Activated CD4-positive, alpha-beta T cell treated with anti-CD3 and anti-CD28 coated beads for 36 hours (primary cell): Measurements from ENCODE around the gene SPTBN1. TPM values are rescaled to one million over a fixed set of nuclear protein-coding genes. Genes with fewer than 3 reads are reported as not detected.

Experiments used
- ATAC-seq: fragments of 200-7000 bp; cut with Tn5 transposase; one replicate; pipeline ENCODE4 v1.10.0; 2021; ENCODE audit warnings: mild to moderate bottlenecking, moderate library complexity
- CTCF ChIA-PET: fragments of 350-600 bp; sonication (Branson Sonifier 250); formaldehyde crosslinking; loops from one replicate; lab custom pipeline; 2021; ENCODE audit warnings: antibody characterized with exemption; lab: Charles Lee
- POLR2A ChIA-PET: fragments of 350-600 bp; sonication (Branson Sonifier 250); formaldehyde crosslinking; loops from one replicate; lab custom pipeline; 2021; ENCODE audit warnings: antibody characterized with exemption, inconsistent platforms; lab: Charles Lee
- DNase-seq: peaks from one replicate; pipeline ENCODE4 v3.0.0-alpha.2; 2020
- H3K27ac Mint-ChIP-seq: one replicate; pipeline ENCODE4 v1.8.0; 2021; ENCODE audit warnings: mixed read lengths
- H3K27me3 Mint-ChIP-seq: one replicate; pipeline ENCODE4 v1.8.0; 2021; ENCODE audit warnings: mixed read lengths
- H3K36me3 Mint-ChIP-seq: one replicate; pipeline ENCODE4 v1.8.0; 2021; ENCODE audit warnings: low read depth, mixed read lengths
- H3K4me1 Mint-ChIP-seq: one replicate; pipeline ENCODE4 v1.8.0; 2021; ENCODE audit warnings: mixed read lengths
- H3K4me3 Mint-ChIP-seq: one replicate; pipeline ENCODE4 v1.8.0; 2021; ENCODE audit warnings: mild to moderate bottlenecking, moderate library complexity, mixed read lengths
- H3K9me3 Mint-ChIP-seq: one replicate; pipeline ENCODE4 v1.8.0; 2021; ENCODE audit warnings: low read depth, mixed read lengths
- intact Hi-C, 2 experiments: fragments of 100-400 bp; cut with DNase I in 1 of 2; cut with micrococcal nuclease in 1 of 2; formaldehyde crosslinking; loops; one replicate each; pipeline versions ENCODE4 v1.14.2 to v1.15.1; 2022 to 2024; cut with DNase I, micrococcal nuclease
- total RNA-seq, 2 experiments: library from RNA; stranded (reverse); gene quantifications; one replicate each; pipeline ENCODE4 v1.2.3, GENCODE V29; 2021

Gene SPTBN1
- total RNA-seq, 2 experiments from 2014 or later: 76.6 to 86.8 TPM

DNA sequence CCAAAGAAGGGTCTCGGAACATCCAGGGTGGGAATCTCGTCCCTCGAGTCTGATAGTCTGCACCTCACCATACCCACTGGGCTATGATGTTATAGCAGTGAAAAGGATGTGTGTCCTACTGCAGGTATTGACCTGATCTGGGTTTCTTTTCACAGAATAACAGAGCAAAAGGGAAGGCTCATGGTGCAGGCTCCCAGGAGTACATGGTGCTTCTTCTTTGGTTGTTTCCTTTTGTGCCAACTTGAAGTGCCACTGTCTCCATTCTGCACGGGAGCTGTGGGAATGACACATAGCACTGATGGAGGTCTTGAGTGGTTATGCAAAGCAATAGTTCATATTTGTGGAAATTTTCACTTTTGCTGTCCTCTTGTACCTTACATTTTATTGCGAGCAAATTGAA lies 195.2 kb downstream of the SPTBN1 start:
- POLR2A ChIA-PET: no interaction called here
- DNase-seq (no peak), ATAC-seq (no peak)
- intact Hi-C loops: no loop called here
- Mint-ChIP-seq H3K9me3 (no peaks in the 10 kb centered on the region), H3K4me1 (peaks cover 8% of the 10 kb centered on the region), H3K4me3 (no peak overlapping the region), H3K27ac (no peak overlapping the region), H3K27me3 (no peaks in the 10 kb centered on the region), H3K36me3 (peaks cover 53% of the 10 kb centered on the region)
- CTCF ChIA-PET: interaction anchor here (0.7 to 1.9 kb wide), 4 partner anchors 13 to 187 kb away, joined by 3 to 17 read pairs (median 4); no protein-coding TSS in a partner anchor

DNA sequence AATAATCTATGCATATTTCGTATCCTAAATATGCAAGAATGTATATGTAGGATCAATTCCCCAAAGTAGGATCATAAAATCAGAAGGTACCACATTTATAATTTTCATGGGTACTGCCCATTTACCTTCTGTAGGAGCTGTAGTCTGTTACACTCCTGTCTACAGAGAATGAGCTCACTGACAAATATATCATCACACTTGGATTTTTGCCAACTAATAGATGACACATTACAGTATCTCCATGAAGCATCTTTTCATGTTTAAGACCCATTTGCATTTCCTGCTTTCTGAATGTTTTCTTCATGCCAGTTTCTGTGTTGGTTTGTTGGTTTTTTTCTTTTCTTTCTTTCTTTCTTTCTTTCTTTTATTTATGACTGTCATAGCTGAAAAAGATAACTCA lies 196.4 kb downstream of the SPTBN1 start:
- H3K27ac Mint-ChIP-seq: peak overlapping the region; percentile 1
- ChIA-PET CTCF (interaction anchor here (1.2 to 1.9 kb wide), 3 partner anchors 12 to 29 kb away, joined by 3 to 17 read pairs (median 6); no protein-coding TSS in a partner anchor), POLR2A (interaction anchor here (0.6 kb wide), 1 partner anchor 90 kb away, joined by 4 read pairs; no protein-coding TSS in a partner anchor)
- H3K36me3 Mint-ChIP-seq: peaks cover 45% of the 10 kb centered on the region
- no peaks in the 10 kb centered on the region for H3K27me3 Mint-ChIP-seq
- peak; percentile 81 for ATAC-seq
- H3K4me3 Mint-ChIP-seq: no peak overlapping the region
- DNase-seq: no peak
- H3K9me3 Mint-ChIP-seq: no peaks in the 10 kb centered on the region
- H3K4me1 Mint-ChIP-seq: peaks cover 8% of the 10 kb centered on the region
- intact Hi-C loops: no loop called here

DNA sequence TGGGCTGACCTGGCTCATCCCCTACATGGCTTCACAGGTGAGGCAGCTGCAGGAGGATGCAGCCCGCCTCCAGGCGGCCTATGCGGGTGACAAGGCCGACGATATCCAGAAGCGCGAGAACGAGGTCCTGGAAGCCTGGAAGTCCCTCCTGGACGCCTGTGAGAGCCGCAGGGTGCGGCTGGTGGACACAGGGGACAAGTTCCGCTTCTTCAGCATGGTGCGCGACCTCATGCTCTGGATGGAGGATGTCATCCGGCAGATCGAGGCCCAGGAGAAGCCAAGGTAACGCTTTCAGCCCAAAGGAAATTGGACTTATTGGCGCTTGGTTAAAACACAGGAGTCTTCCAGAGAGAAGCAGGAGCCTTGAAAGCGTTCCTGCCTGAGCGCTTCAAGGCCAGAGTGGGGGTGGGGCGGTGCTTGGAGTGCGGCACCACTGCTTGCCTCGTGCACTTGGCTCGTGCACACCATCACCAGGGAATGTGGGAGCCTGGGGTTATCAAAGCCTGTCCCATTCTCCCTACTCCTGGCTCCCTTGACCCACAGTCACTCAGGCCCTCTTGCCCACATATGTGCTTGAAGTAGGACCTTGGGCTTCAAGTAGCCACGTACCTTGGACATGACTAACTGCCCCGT lies 197.6 kb downstream of the SPTBN1 start:
- Mint-ChIP-seq H3K36me3 (peaks cover 49% of the 10 kb centered on the region), H3K9me3 (no peaks in the 10 kb centered on the region), H3K27ac (no peak overlapping the region), H3K27me3 (no peaks in the 10 kb centered on the region), H3K4me3 (no peak overlapping the region), H3K4me1 (peaks cover 19% of the 10 kb centered on the region)
- POLR2A ChIA-PET: no interaction called here
- DNase-seq: no peak
- intact Hi-C loops: no loop called here
- no peak for ATAC-seq
- CTCF ChIA-PET: interaction anchor here (1.0 to 3.9 kb wide), 4 partner anchors 10 to 131 kb away, joined by 3 to 28 read pairs (median 4); no protein-coding TSS in a partner anchor

DNA sequence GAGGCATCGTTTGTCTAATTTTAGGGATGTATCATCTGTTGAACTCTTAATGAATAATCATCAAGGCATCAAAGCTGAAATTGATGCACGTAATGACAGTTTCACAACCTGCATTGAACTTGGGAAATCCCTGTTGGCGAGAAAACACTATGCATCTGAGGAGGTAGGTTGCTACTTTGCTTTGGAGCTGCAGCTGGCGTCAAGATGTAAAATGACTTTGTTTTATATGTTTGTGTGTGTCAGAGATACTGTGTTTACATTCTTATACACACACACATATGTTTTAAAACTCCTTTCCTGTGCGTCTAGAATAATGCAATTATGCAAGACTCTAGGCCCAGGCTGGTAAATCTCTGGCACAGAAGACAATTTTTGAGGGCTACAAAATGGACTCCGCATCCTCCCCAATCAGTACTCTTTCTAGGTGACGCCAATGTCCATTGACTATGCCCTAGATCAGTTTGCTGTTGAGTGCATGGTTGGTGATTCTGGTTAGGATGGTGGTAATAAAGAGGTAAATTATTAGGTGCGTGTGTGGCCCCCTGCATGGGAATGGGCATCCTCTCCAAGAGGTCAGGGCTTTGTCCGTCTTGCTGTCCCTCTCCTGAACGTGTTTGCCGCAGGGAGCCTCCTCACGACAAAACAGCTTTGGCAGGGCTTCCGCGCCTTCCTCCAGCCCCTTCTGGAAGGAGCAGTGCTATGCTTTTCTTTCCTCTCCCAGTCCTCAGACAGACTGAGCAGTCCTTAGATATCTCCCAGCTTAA lies 199.1 kb downstream of the SPTBN1 start:
- H3K9me3 Mint-ChIP-seq: no peaks in the 10 kb centered on the region
- ATAC-seq: no peak

DNA sequence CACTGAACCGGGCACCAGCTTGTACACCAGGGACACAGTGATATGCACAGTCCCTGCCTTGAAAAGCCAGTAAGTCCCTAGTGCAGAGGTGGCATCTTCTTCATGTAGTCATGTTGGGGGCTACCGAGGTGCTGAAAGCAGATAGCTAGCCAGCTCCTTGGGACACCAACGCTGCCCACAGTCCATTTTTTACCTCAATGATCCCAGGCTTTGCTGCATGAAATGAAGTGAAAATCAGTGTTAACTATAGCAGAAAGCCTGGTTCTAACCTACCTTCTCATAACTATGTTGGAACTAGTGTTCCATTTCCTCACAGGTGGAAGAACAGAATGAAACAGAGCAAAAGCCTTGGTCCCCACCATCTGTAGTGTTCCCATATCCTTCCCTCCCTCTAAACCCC lies 200.7 kb downstream of the SPTBN1 start:
- H3K27me3 Mint-ChIP-seq: no peaks in the 10 kb centered on the region
- DNase-seq (no peak), ATAC-seq (no peak)
- no peak overlapping the region for H3K27ac Mint-ChIP-seq
- H3K36me3 Mint-ChIP-seq: peaks cover 52% of the 10 kb centered on the region
- intact Hi-C loops: loop anchor here in 1 of 2 experiments (1.0 to 5.0 kb wide), 2 partner anchors 47 to 135 kb away; no protein-coding TSS in a partner anchor
- H3K4me3 Mint-ChIP-seq: no peak overlapping the region
- POLR2A ChIA-PET: no interaction called here
- no peaks in the 10 kb centered on the region for H3K9me3 Mint-ChIP-seq
- peaks cover 19% of the 10 kb centered on the region for H3K4me1 Mint-ChIP-seq
- CTCF ChIA-PET: interaction anchor here (0.7 to 3.9 kb wide), 10 partner anchors 9 to 346 kb away, joined by 3 to 34 read pairs (median 4); no protein-coding TSS in a partner anchor

More for the DNA sequence above, 199.1 kb downstream of the SPTBN1 start:
- intact Hi-C loops: loop anchor here in 1 of 2 experiments (5.0 kb wide), 1 partner anchor 133 kb away; no protein-coding TSS in a partner anchor
- DNase-seq: no peak
- H3K4me3 Mint-ChIP-seq: no peak overlapping the region
- peaks cover 44% of the 10 kb centered on the region for H3K36me3 Mint-ChIP-seq
- H3K27me3 Mint-ChIP-seq: no peaks in the 10 kb centered on the region
- peak overlapping the region; percentile 20 for H3K27ac Mint-ChIP-seq
- ChIA-PET POLR2A (no interaction called here), CTCF (interaction anchor here (0.6 to 3.9 kb wide), 10 partner anchors 11 to 231 kb away, joined by 3 to 34 read pairs (median 4); no protein-coding TSS in a partner anchor)
- peaks cover 19% of the 10 kb centered on the region for H3K4me1 Mint-ChIP-seq

DNA sequence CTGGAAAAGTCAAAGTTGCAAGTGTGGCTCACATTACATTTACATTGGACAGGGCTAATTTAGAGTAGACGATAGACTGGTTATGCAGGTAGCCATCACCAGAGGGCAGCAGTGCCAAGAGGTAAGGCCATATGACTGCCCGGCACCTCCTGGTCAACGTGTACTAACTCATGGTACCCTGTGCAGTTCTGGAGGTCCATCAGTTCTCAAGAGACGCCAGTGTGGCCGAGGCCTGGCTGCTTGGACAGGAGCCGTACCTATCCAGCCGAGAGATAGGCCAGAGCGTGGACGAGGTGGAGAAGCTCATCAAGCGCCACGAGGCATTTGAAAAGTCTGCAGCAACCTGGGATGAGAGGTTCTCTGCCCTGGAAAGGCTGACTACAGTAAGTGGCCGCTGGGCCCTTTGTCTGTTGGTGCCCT lies 201.5 kb downstream of the SPTBN1 start:
- ChIA-PET POLR2A (interaction anchor here (0.6 kb wide), 1 partner anchor 35 kb away, joined by 4 read pairs; no protein-coding TSS in a partner anchor), CTCF (interaction anchor here (0.6 to 3.9 kb wide), 16 partner anchors 8 to 423 kb away, joined by 3 to 34 read pairs (median 4); no protein-coding TSS in a partner anchor)
- Mint-ChIP-seq H3K36me3 (peaks cover 54% of the 10 kb centered on the region), H3K4me3 (no peak overlapping the region), H3K4me1 (peaks cover 15% of the 10 kb centered on the region), H3K27me3 (no peaks in the 10 kb centered on the region), H3K9me3 (no peaks in the 10 kb centered on the region), H3K27ac (peak overlapping the region; percentile 72)
- intact Hi-C loops: loop anchor here (1.0 to 5.0 kb wide), 3 partner anchors 47 to 135 kb away; no protein-coding TSS in a partner anchor
- ATAC-seq (no peak), DNase-seq (peak; percentile 64)

DNA sequence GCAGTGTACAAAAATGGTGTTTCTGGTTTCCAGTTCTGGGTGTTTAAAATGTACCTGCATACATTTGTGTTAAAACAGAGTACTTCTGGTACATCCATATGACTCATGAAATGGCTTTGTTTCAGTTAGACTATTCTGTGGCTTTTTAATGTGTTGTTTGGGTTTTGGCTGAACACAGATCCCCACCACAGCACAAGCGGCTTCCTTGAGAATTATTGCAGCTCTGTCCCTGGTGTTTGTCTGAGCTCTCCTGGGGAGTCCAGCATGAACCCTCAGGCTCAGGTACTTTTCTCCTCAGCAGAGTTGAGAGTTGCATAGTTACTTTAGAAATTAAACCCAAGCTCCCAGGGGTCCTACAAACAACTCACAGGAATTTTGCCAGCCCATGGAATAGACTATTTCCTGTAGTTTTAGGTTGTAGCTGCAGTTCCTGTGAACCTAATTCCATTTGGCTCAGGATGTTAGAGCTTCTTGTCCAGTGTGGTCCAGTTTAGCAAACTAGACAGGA lies 202.5 kb downstream of the SPTBN1 start:
- H3K9me3 Mint-ChIP-seq: no peaks in the 10 kb centered on the region
- intact Hi-C loops: loop anchor here (2.0 to 5.0 kb wide), 2 partner anchors 136 kb away; no protein-coding TSS in a partner anchor
- ChIA-PET POLR2A (interaction anchor here (0.6 kb wide), 1 partner anchor 22 kb away, joined by 4 read pairs; no protein-coding TSS in a partner anchor), CTCF (interaction anchor here (0.6 to 3.7 kb wide), 15 partner anchors 12 to 497 kb away, joined by 3 to 34 read pairs (median 4); no protein-coding TSS in a partner anchor)
- no peaks in the 10 kb centered on the region for H3K27me3 Mint-ChIP-seq
- peaks cover 12% of the 10 kb centered on the region for H3K4me1 Mint-ChIP-seq
- peak; percentile 31 for DNase-seq
- no peak overlapping the region for H3K27ac Mint-ChIP-seq
- no peak overlapping the region for H3K4me3 Mint-ChIP-seq
- peak; percentile 89 for ATAC-seq
- peaks cover 53% of the 10 kb centered on the region for H3K36me3 Mint-ChIP-seq

DNA sequence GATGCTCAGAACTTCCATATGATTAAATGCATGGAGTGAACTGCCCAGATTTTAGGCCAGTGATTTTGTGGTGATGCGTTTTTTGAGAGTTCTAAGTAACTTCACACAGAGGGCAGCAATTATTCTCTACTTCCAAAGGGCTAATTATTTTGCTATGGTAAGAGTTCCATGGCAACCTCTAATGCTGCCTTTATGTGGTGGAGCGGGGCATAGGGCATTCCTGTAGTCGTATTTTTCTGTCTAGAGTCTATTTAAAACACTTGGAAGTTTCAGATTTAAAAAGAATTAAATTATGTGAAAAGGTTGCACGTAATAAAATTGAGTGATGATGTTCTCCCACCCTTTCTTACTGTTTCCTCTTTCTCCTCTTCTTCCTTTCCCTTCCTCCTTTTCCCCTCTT lies 203.4 kb downstream of the SPTBN1 start:
- intact Hi-C loops: loop anchor here (2.0 to 5.0 kb wide), 2 partner anchors 137 kb away; no protein-coding TSS in a partner anchor
- no peak for DNase-seq
- no peaks in the 10 kb centered on the region for H3K27me3 Mint-ChIP-seq
- ATAC-seq: no peak
- peaks cover 52% of the 10 kb centered on the region for H3K36me3 Mint-ChIP-seq
- CTCF ChIA-PET: interaction anchor here (9.3 kb wide), 1 partner anchor 46 kb away, joined by 222 read pairs; no protein-coding TSS in a partner anchor
- H3K9me3 Mint-ChIP-seq: no peaks in the 10 kb centered on the region
- H3K27ac Mint-ChIP-seq: no peak overlapping the region
- POLR2A ChIA-PET: no interaction called here
- peaks cover 12% of the 10 kb centered on the region for H3K4me1 Mint-ChIP-seq
- H3K4me3 Mint-ChIP-seq: no peak overlapping the region

DNA sequence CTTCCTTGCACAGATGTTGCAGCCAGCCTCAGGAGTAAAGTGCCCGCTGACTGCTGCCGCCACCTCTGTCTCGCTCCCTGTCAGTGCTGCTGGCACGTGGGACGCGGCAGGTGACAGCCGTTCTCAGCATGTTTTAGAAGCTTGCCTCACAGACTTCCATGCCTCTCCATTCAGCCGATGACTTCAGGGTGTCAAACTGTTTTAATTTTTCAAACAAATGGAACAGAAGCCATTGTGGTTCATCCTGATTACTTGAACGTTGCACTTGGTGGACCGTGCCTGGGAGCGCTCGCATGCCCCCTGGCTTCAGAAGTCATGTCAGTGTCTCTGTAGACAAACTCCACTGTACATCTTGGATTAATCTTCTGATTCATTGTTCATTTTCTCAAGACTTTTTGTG lies 204.6 kb downstream of the SPTBN1 start:
- DNase-seq (no peak), ATAC-seq (no peak)
- Mint-ChIP-seq H3K4me3 (no peak overlapping the region), H3K27ac (no peak overlapping the region), H3K36me3 (peaks cover 51% of the 10 kb centered on the region), H3K4me1 (peaks cover 15% of the 10 kb centered on the region), H3K27me3 (no peaks in the 10 kb centered on the region), H3K9me3 (no peaks in the 10 kb centered on the region)
- ChIA-PET POLR2A (no interaction called here), CTCF (interaction anchor here (1.0 to 9.3 kb wide), 3 partner anchors 45 to 140 kb away, joined by 3 to 222 read pairs (median 10); no protein-coding TSS in a partner anchor)
- intact Hi-C loops: loop anchor here in 1 of 2 experiments (10.0 kb wide), 1 partner anchor 514 kb away; no protein-coding TSS in a partner anchor

DNA sequence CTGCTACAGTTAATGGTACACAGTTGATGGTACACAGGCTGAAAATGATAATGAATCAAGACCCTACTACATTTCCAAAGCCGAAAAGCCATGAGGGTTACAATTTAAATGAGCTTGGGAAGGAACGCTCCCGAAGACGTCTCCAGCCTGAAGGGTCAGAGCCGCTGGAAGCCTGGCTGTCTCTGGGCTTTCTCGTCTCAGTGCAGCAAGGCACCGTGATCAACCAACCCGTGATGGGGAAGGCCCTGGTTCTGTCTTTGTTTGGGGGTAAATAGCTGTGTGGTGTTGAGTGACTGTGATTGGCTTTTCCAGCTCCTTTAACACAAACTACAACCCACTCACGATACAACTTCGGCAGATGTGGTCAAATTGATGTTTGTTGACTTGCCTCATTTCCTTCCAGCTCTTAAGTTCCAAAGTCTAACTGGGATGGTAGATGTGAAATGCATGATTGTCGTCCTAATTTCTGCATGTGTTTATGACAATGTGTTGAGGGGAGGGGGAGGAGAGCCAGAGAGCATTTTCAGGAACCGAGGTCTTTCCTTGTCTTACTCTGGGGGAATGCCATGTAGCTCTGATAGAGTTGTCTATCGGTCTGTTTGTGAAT lies 207.4 kb downstream of the SPTBN1 start:
- DNase-seq (no peak), ATAC-seq (no peak)
- POLR2A ChIA-PET: no interaction called here
- no peak overlapping the region for H3K4me3 Mint-ChIP-seq
- peaks cover 5% of the 10 kb centered on the region for H3K4me1 Mint-ChIP-seq
- no peaks in the 10 kb centered on the region for H3K27me3 Mint-ChIP-seq
- no peak overlapping the region for H3K27ac Mint-ChIP-seq
- no peaks in the 10 kb centered on the region for H3K9me3 Mint-ChIP-seq
- peaks cover 64% of the 10 kb centered on the region for H3K36me3 Mint-ChIP-seq
- intact Hi-C loops: loop anchor here (2.0 to 10.0 kb wide), 2 partner anchors 175 to 511 kb away; no protein-coding TSS in a partner anchor
- CTCF ChIA-PET: interaction anchor here (0.7 to 9.3 kb wide), 9 partner anchors 9 to 747 kb away, joined by 3 to 222 read pairs (median 5); no protein-coding TSS in a partner anchor
